Placental epithelial cell (primary cell): ENCODE measurements around the gene CD244. TPM values are rescaled to one million over a fixed set of nuclear protein-coding genes. Genes with fewer than 3 reads are reported as not detected.

Experiments used
- total RNA-seq: library from RNA; depleted of rRNA; stranded (reverse); fragments of >200 nt; gene quantifications from 2 replicates; pipeline ENCODE4 v1.2.3, GENCODE V29; 2012

The CD244 gene
- not detected in 2 replicates for total RNA-seq

GRCh38 chr1:160862203-160863060 lies at the start of gene CD244:
CD244 (minus strand) TSS chr1:160862887; CDS start chr1:160862677, 210 bp downstream.

GRCh38 chr1:160885042-160885441 lies 22.4 kb upstream of the CD244 start, which contains the start of gene ITLN1:
ITLN1 (minus strand) TSS chr1:160885180; CDS start chr1:160884877, 303 bp downstream.

DNA sequence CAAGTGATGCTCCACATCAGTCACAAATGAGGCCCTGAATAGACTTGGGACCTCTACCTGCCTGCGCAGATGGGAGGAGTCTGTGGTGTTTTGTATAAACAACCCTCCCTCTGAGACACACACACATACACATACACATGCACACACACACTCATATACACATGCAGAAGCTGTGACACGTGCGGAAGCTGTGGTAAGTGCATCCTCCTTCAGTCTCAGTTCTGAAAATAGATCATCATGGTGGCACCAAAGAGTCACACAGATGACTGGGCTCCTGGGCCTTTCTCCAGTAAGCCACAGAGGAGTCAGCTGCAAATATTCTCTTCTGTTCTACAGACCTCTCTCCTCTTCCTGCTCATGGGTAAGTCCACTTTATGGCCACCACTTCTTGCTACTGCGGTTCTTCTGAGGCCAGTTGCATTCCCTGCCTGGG lies 66.7 kb downstream of the CD244 start, which contains the start of gene LY9:
Gene LY9, plus strand, starts transcription at position 224 of the 433 bp plus-strand sequence. Its CDS starts 14 bp downstream, at position 238.

Other genes with a start within 250 kb of the CD244 start
- not detected in 2 replicates for gene SLAMF1, start 215.8 kb downstream of the CD244 start, total RNA-seq
- not detected in 2 replicates for gene CD48, start 151.1 kb downstream of the CD244 start, total RNA-seq
- gene SLAMF7, start 123.6 kb downstream of the CD244 start, total RNA-seq, result 0.11 TPM in 1 of 2 replicates, not detected in the other
- gene LY9, start 66.7 kb downstream of the CD244 start, total RNA-seq, result not detected in 2 replicates
- gene ITLN1, start 22.3 kb upstream of the CD244 start, total RNA-seq, result 0.79 TPM in 1 of 2 replicates, not detected in the other
- gene ITLN2, start 91.9 kb upstream of the CD244 start, total RNA-seq, result not detected in 2 replicates
- gene F11R, start 158.3 kb upstream of the CD244 start, total RNA-seq, result 107 and 238 TPM in 2 replicates
- gene TSTD1, start 176.1 kb upstream of the CD244 start, total RNA-seq, result 57.7 and 112 TPM in 2 replicates
- gene USF1, start 183.1 kb upstream of the CD244 start, total RNA-seq, result 69.6 and 112 TPM in 2 replicates
- gene ARHGAP30, start 207.0 kb upstream of the CD244 start, total RNA-seq, result 1.2 and 2.5 TPM in 2 replicates
- gene NECTIN4, start 226.7 kb upstream of the CD244 start, total RNA-seq, result 47.5 and 187 TPM in 2 replicates
- gene KLHDC9, start 235.5 kb upstream of the CD244 start, total RNA-seq, result 2.4 and 3.5 TPM in 2 replicates